GM21423 (cell line): ENCODE measurements around the gene GNA12.
"Not testable (repeated sequence)": the region's sequence is repeated elsewhere in the genome, so short reads cannot be mapped to it uniquely, and the experiment has no call there.

Experiments
- ATAC-seq: cut with Tn5 transposase; IDR thresholded peaks from one replicate; pipeline ENCODE4 v1.9.1; 2021; ENCODE audit warnings: mild to moderate bottlenecking, moderate library complexity; ENCODE audit not compliant: unreplicated experiment

GNA12 gene

DNA sequence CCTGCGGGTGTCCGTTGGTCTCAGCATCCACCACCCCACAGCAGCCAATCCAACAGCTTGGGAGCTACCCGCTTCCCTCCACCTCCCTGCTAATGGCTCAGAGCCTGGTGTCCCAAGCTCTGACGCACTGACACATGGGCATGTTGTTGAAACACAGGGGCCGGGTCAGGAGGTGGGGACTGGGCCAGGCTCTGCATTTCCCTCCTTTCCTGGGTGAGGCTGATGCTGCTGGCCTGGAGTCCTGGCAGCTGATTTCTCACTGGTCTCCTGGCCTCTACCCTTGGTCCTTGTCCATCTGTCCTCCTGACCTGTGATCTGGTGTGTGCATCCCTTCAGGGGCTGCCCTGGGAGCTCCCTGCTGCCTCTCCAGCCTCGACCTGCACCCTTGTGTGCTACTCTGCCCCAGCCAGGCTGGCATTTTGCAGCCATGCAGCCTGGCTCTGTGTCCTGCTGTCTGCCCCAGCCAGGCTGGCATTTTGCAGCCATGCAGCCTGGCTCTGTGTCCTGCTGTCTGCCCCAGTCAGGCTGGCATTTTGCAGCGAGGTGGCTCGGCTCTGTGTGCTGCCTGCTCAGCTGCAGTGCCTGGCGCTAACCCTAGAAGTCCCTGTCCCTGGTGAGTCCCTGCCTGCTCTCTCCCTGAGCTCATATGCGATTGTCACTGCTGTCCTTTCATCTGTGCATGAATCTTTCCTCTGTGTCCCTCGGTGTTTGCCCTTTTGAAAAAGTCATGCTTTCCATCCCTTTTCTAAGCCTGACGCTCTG, 142.1 kb downstream of the GNA12 start:
- no peak for ATAC-seq

DNA sequence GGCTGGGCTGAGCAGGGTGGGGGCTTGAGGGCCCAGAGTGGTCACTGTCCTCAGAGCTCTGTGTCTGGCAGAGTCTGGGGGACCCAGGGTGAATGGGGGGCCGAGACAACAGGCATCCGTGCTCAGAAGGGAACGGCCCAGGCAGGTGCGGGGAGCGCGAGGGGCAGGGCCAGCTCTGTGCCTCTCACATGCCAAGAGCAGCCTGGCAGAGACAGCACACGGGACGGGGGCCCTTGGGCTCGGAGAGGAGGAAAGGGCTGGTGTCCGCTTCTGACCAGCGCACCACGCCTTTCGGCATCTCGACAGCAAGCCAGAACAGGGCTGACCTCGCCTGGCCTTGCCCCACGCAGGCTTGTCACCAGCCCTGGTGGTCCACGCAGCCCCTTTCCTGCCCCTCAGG, 142.7 kb downstream of the GNA12 start:
- ATAC-seq: no peak

DNA sequence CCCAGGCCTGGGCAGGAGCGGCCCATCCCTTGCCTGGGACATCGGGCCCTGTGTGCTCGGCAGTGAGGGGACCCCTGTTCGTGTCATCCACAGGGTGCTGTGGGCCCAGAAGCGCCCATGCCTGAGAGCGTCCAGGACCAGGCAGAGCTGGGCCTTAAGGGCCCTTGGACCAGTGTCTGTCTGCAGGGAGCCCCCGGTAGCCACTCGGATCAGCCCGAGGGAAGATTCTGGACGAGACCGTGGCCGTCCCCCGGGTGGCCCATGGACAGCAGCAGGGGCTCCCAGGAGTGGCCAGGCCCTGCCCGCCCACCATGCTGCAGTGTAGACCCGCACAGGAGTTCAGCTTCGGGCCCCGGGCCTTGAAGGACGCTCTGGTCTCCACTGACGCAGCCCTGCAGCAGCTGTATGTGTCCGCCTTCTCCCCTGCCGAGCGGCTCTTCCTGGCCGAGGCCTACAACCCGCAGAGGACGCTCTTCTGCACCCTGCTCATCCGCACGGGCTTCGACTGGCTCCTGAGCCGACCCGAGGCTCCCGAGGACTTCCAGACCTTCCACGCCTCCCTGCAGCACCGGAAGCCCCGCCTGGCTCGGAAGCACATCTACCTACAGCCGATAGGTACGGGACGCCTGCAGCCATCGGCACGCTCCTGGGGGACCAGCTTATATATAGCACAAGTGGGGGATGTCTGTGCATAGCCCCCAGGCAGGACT, 143.8 kb downstream of the GNA12 start:
- no peak for ATAC-seq

DNA sequence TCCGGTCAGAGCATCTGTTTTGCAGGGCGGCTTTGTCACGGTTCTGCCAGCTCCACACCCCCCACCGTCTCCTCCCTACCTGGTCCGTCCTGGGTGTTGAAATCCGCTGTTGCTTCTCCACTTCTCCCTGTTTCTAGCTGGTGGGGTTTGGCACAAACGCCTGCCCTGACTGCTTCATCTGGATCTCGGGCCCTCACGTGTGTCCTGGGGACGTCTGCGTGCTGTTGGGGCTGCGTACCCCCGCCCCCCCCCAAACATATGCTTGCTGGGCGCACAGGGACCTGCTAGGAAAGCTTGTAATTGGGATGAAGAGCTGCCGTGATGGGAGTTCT, 144.9 kb downstream of the GNA12 start:
- ATAC-seq: no peak

DNA sequence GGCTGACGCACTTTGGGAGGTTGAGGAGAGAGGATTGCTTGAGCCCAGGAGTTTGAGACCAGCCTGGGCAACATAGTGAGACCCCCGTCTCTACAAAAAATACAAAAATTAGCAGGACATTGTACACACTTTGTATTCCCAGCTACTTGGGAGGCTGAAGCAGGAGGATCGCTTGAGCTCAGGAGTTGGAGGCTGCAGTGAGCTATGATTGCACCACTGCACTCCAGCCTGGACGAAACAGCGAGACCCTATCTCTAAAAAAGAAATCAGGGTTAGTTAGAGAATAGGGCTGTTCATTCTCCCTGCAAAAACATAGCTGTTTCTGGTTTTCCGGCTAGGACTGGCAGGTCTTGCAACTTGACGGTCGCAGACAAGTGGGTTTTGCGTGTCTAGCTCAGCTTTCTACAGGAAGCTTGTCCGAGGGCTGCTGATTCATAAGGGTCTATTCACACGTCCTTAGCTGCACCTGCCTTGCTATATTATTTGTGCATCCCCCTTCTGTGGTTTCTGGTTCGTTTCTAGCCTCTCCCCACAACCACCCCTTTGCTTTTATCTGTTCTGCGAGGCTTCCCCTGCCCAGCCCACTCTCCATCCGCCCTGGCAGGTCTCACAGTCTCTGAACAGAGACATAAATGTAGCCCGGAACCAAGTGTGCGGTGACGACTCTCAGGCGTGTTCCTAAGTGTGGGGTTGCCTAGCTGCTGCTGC, 145.4 kb downstream of the GNA12 start:
- ATAC-seq: peak; percentile 92

DNA sequence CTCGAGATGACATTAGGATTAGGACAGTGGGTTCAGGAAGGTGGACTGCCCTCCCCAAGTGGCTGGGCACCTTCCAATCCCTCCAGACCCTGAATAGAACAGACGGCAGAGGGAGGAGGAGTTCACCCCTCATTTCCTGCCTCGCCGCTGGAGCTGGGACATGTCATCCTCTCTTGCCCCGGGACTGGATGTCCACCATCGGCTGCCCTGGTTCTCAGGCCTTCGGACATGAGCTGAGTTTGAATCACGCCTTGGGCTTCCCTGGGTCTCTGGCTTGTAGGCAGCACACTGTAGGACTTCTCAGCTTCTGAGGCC, 150.0 kb downstream of the GNA12 start:
- ATAC-seq: not testable (repeated sequence)

DNA sequence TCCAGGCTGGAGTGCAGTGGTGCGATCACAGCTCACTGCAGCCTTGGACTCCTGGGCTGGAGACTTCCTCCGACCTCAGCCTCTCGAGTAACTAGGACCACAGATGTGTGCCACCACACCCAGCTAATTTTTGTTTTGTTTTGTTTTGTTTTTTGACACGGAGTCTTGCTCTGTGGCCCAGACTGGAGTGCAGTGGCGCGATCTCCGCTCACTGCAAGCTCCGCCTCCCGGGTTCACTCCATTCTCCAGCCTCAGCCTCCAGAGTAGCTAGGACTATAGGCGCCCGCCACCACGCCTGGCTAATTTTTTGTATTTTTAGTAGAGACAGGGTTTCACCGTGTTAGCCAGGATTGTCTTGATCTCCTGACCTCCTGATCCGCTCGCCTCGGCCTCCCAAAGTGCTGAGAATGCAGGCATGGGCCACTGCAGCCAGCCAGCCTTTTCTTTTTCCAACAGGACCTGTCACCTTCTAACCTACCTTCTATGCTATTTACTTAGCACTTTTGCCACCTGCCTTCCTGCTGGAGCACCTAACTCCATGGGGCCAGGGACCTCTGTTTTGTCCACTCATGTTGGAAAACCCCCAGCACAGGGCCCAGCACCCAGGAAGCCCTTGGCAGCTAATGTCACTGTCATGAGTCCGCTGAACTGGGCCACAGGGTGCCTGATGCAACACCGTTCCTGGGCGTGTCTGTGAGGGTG, 150.5 kb downstream of the GNA12 start:
- not testable (repeated sequence) for ATAC-seq

DNA sequence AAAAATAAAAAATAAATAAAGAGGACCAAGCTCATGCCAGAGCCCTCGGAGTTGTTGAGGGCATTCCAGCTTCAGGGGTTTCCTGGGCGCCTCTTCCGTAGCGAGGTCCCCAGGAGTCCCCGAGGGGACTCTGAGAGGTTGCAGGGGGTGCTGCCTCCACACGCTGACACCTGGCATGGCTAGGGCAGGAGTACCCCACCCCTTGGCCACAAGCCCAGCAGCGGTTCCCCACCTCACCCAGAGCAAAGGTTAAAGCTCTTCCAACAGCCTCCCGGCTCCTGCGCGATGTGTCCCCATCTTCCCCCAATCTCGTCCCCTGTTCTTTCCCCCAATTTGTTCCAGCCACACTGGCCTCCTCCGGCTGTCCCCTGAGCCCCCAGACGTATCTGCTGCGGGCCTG, 151.6 kb downstream of the GNA12 start:
- no peak for ATAC-seq

DNA sequence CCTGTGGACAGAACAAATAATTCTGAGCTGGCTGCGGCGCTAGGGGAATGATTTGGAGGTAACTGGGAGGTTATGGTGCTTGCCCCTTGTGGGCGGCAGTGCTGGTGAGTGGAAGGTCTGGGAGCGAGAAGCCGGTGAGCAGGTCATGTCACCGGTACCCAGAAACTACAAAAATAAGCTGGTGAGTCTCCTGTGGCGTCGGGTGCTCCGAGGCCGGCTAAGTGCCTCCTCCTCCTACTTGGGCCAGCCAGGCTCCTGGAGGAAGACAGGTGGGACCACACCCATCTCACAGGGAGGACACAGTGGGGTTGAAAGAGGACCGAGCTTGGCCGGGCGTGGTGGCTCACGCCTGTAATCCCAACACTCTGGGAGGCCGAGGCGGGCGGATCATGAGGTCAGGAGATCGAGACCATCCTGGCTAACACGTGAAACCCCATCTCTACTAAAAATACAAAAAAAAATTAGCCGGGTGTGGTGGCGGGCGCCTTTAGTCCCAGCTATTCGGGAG, 152.1 kb downstream of the GNA12 start:
- not testable (repeated sequence) for ATAC-seq

DNA sequence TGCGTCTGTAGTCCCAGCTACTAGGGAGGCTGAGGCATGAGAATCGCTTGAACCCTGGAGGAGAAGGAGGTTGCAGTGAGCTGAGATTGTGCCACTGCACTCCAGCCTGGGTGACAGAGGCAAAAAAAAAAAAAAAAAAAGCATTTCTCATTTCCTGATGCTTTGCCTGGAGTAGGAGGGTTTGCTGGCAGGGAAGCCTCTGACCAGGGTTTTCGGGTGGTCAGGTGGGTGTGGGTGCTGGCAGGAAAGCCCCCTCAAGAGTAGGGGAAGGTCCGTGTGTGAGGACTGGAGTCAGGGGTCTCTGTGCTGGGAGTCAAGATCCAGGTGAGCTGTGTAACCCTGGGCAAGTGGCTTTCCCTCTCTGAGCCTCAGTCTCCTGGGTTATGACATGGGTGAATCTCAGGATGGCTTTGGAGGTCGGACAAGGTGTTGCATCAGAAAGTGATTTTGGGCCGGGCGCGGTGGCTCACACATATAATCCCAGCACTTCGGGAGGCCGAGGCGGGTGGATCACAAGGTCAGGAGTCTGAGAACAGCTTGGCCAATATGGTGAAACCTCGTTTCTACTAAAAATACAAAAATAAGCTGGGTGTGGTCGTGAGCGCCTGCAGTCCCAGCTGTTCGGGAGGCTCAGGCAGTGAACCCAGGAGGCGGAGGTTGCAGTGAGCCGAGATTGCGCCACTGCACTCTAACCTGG, 152.9 kb downstream of the GNA12 start:
- no peak for ATAC-seq

DNA sequence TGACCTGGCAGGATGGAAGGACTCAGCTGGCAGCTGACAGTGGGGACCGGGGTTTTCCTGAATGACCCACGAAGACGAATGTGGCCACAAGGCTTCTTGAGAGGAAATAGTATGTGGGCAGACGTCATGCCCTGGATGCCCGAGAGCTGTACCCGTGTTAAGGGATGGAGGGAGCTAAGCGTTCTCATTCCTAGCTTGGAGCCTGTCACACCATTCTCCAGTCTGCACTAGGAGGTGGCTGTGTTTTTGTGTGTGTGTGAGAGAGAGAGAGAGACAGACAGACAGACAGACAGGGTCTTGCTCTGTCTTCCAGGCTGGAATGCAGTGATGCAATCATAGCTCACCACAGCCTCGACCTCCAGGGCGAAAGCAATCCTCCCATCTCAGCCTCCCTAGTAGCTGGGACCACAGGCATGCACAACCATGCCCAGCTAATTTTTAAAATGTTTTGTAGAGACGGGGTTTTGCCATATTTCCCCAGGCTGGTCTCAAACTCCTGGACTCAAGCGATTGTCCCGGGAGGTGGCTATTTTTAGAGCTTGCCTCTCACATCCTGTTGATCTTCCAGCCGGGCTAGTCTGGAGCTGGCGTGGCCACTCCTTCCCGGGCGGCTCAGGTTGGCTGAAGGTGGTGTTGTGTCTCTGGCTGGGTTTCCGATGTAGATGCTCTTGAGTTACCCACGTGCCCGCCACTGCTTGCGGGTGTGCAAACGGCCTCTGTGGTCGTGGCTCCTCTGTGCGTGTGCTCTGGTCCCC, 154.0 kb downstream of the GNA12 start:
- ATAC-seq: no peak

DNA sequence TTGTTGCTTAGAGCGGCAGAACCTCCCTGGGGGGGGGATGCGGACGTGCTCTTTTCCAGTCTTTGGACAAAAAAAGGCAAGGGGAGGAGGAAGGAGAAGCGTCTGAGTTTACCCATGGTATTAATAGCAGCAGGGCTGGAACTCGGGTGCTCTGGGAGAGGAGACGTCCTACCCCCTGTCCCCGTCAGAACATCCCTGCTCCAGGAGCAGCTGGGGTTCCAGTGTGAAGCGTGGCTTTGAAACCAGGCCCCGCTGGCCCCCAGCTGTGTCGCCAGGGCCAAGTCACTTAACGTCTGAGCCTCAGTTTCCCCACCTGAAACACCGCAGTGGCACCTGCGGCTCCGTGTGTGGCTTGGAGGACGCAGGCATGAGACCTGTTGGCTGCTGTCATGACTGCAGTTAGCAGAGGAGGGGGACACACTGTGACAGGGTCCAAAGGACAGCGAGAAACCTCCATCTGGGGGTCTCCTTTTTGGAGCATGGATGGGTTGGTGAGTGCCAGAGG, 154.7 kb downstream of the GNA12 start:
- ATAC-seq: no peak

DNA sequence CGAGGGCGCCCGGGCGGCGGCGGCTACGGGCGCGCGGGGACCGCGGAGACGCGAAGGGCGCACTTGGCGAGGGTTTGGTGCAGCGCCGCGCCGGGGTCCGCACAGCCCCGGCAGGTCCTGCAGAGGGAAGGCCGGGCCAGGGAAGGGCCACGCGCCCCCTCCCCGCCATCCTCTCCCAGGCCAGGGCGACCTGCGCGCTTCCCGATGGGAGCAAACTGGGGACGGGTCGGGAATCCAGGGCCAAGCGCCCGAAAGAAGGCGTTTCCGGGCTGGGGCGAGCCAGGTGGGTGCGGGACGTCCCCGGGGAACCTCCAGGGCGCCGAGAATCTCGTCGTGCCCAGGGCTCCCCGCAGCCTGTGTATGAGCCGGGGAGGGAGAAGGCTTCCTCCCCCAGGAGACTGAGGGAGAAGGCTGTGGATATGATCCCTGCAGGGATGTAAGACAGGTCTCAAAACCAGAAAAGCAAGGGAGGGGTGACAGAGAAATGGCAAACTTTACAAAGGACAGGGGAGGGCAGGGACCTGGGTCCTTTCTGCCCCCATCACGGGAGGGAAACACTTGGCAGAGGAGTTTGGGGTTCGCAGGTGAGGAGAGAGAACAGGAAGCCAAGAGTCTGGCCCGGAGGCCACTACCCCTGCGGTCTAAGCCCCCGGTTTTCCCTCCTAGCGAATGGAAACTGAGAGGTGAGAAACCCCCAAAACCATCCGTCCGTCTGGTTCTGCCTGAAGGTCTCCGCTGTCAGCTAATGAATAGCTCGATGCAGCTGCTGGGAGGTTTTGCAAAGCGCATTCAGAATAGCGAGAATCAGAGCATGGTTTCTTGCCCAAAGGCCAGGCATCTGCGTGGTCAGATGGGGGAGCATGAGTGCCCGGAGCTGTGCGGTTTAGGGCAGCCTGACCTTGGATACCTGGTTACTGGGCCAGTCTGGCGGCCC, 155.4 kb downstream of the GNA12 start:
- ATAC-seq: peak; percentile 76

DNA sequence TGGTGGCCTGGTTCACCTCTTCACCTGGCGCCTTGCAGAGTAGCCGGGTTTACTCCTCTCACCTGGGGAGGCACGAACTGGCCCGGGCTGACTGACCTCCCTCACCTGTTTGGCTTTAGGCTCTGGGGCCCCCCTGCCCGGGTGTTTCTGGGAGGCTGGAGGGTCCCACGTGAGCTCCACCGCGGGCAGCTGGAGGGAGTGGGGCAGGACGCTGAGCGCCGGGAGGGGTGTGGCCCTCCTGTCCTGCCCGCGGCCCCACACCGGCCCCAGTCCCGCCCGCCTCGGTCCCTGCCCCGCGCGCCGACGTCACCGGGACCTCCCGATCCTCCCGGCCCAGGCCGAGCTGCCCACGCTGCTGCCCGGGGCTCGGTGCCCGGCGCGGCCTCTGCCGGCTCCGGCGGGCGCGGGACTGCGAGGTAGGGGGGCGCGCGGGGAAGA, 156.2 kb downstream of the GNA12 start, which contains the start of gene AMZ1:
TSS of gene AMZ1 (plus strand) at position 322 of the 438 bp plus-strand sequence. CDS start 12,250 bp downstream, outside the sequence.
- peak; percentile 18 for ATAC-seq

DNA sequence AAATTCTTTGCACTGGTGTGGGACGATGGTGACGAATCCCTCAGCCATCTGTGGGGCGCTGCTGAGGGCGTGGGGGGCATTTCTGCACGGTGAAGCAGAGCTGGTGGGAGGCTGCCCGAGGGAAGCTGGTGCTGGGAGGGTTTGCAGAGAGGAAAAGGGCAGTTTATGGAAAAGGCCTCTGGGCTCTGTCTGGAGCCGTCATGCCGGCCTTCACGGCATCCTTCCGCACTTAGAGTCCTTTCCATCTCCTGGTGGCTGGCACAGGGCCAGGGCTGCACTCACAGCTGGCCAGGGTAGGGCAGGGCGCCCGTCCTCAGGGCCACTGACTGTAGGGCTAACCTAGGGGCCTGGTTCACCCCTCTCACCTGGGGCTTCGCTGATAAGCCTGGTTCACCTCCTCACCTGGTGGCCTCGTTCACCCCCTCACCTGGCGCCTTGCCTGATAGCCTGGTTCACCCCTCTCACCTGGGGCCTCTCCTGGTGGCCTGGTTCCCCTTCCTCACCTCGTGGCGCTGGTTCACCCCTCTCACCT, 156.7 kb downstream of the GNA12 start:
- no peak for ATAC-seq

DNA sequence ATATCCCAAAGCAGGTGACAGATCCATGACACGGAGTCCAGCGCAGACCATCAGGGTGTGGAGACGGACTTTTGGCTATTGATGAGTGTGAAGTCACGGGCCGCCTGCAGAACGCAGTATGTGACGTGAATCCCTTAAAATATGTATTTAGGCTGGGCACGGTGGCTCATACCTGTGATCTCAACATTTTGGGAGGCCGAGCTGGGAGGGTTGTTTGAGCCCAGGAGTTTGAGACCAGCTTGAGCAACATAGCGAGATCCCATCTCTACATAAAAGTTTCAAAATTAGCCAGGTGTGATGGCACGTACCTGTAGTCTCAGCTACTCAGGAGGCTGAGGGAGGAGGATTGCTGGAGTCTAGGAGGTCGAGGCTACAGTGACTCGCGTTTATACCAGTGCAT, 158.0 kb downstream of the GNA12 start:
- no peak for ATAC-seq

DNA sequence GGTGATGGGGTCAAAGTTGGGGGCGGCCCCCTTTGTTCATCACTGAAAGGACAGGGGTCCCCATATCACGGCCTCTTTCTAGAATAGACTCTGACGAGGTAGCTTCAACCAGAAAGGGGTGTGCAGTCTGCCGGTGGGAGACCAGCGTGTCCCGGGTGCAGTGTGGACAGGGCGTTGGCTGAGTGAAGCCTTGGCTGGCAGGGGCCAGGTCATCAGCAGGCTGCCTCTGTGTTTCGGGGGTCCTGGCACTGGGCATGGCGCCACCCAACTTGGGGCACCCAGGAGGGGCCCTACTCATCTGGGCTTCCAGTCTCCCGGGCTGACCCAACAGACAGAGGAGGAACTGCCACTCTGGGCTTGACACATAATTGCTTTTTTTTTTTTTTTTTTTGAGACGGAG, 159.6 kb downstream of the GNA12 start:
- ATAC-seq: no peak
